ENCODE results near the gene ZDHHC14.

Gene ZDHHC14

DNA sequence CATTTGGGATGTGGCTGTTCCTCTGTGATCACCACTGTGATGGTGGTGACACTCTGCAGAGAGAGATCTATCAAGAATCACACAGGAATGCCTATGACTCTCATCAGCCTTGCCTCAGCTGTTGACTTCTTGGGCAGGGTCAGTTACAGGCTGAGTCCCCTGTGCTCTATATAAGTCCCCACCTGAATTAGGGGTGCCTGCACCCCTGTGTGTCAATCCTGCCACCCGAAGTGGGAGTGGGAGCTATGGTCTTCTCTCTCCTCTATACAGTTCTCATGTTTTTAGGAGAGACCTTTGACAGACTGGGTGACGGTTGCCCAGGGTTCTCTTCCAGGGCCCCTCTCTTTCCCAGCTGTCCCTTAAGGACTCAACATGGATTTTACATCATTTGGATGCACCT lies 173.8 kb downstream of the ZDHHC14 start:
- H3K23ac ChIP-seq (ENCODE audit: low read length): no peak overlapping the region
- H3K18ac ChIP-seq (ENCODE audit: low read length): no peak overlapping the region
- no peak overlapping the region for H3K9ac ChIP-seq (ENCODE audit: low read length)
- DNase-seq: no peak
- no peaks in the 10 kb centered on the region for H3K36me3 ChIP-seq (ENCODE audit: control insufficient read depth, insufficient read depth, low read length)
- no peak overlapping the region for H4K5ac ChIP-seq (ENCODE audit: low read length)
- no peak overlapping the region for H2BK5ac ChIP-seq (ENCODE audit: low read length)
- H3K4me3 ChIP-seq (ENCODE audit: low read length): no peak overlapping the region
- H2BK120ac ChIP-seq (ENCODE audit: low read depth, low read length): no peak overlapping the region
- H4K8ac ChIP-seq (ENCODE audit: low read depth, low read length): no peak overlapping the region
- H3K4me1 ChIP-seq (ENCODE audit: control insufficient read depth, low read depth, low read length): peaks cover 2% of the 10 kb centered on the region
- no peak overlapping the region for H2BK15ac ChIP-seq (replicated peaks; ENCODE audit: low read depth)
- H3K4me2 ChIP-seq (ENCODE audit: low read length): no peak overlapping the region
- H3K79me2 ChIP-seq (ENCODE audit: control insufficient read depth, insufficient read depth, low read length): no peaks in the 10 kb centered on the region
- H3K27me3 ChIP-seq (ENCODE audit: insufficient read depth, low read length, poor library complexity): no peaks in the 10 kb centered on the region
- WGBS (ENCODE audit: extremely low coverage, insufficient coverage, low lambda C conversion rate): no CpG with 5 or more reads among the region's 2 CpGs
- no peak overlapping the region for H2AK5ac ChIP-seq (ENCODE audit: low read length)
- no peak overlapping the region for H3K27ac ChIP-seq (ENCODE audit: low read depth, low read length)
- H3K79me1 ChIP-seq (ENCODE audit: low read length): no peaks in the 10 kb centered on the region
- no peak overlapping the region for H3K56ac ChIP-seq (ENCODE audit: low read length)
- no peak overlapping the region for H3K4ac ChIP-seq (ENCODE audit: low read depth, low read length)

DNA sequence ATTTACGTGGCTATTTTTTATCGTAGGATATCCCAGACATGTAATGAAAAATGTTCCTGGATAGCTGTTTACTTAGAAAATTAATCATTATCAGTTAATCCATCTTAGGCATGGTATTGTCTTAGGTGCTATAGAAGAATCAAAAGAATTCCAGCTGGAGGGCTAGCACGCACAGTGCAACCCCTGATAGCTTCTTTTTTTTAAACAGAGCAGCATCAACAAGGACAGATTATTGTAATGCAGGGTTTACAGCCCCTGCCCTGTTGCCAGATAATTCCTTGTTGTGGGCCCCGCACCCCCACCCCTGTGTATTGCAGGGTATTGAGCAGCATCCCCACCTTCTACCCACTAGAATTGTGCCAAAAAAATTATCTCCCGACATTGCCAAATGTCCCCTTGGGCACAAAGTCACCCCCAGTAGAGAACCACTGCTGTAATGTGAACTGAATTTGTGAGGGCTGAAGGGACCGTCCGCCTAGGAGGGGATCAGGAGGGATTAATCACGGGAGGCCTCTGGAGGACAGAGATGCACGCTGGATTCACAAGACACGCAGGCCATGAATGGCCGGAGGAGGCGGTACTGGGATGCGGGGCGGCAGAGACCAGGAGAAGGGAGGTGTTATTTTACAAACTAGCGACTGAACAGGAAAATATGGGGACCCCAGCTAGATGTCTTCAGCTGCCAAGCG lies 174.6 kb downstream of the ZDHHC14 start:
- no peaks in the 10 kb centered on the region for H3K79me1 ChIP-seq (ENCODE audit: low read length)
- no peak overlapping the region for H4K8ac ChIP-seq (ENCODE audit: low read depth, low read length)
- no peak overlapping the region for H4K5ac ChIP-seq (ENCODE audit: low read length)
- H3K23ac ChIP-seq (ENCODE audit: low read length): no peak overlapping the region
- H3K4me3 ChIP-seq (ENCODE audit: low read length): no peak overlapping the region
- no peak overlapping the region for H3K4me2 ChIP-seq (ENCODE audit: low read length)
- no peak overlapping the region for H3K9ac ChIP-seq (ENCODE audit: low read length)
- peaks cover 2% of the 10 kb centered on the region for H3K4me1 ChIP-seq (ENCODE audit: control insufficient read depth, low read depth, low read length)
- no peak overlapping the region for H3K18ac ChIP-seq (ENCODE audit: low read length)
- H3K79me2 ChIP-seq (ENCODE audit: control insufficient read depth, insufficient read depth, low read length): no peaks in the 10 kb centered on the region
- H3K36me3 ChIP-seq (ENCODE audit: control insufficient read depth, insufficient read depth, low read length): no peaks in the 10 kb centered on the region
- no CpG with 5 or more reads among the region's 16 CpGs for WGBS (ENCODE audit: extremely low coverage, insufficient coverage, low lambda C conversion rate)
- H2BK5ac ChIP-seq (ENCODE audit: low read length): no peak overlapping the region
- DNase-seq: no peak
- H3K27me3 ChIP-seq (ENCODE audit: insufficient read depth, low read length, poor library complexity): no peaks in the 10 kb centered on the region
- no peak overlapping the region for H2BK15ac ChIP-seq (replicated peaks; ENCODE audit: low read depth)
- no peak overlapping the region for H2BK120ac ChIP-seq (ENCODE audit: low read depth, low read length)
- H3K4ac ChIP-seq (ENCODE audit: low read depth, low read length): no peak overlapping the region
- H2AK5ac ChIP-seq (ENCODE audit: low read length): no peak overlapping the region
- H3K27ac ChIP-seq (ENCODE audit: low read depth, low read length): no peak overlapping the region
- H3K56ac ChIP-seq (ENCODE audit: low read length): no peak overlapping the region

DNA sequence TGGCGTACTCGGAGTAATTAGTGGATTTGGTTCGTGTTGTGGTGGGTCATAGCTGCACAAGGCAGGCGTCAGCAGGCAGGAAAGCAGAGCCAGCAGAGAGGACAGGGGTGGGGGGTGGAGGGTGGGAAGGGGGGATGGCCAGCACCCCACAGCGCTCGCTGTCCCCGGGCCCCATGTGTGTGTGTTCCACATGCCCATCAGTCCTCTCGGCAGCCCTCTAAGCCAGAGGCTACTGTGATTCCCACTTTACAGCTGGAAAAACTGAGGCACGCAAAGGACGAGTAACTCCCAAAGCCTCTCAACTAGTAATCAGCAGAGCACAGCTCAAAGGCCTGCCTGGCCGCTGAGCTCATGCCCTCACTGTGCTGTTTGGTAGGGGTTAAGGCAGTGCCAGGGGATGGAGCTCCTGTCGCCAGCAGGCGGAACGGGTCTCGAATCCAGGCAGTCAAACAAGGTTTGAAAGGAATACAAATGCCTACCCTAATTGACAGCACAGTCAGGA lies 175.2 kb downstream of the ZDHHC14 start:
- H2BK15ac ChIP-seq (replicated peaks; ENCODE audit: low read depth): no peak overlapping the region
- no CpG with 5 or more reads among the region's 15 CpGs for WGBS (ENCODE audit: extremely low coverage, insufficient coverage, low lambda C conversion rate)
- peaks cover 2% of the 10 kb centered on the region for H3K4me1 ChIP-seq (ENCODE audit: control insufficient read depth, low read depth, low read length)
- H3K27ac ChIP-seq (ENCODE audit: low read depth, low read length): no peak overlapping the region
- H3K79me2 ChIP-seq (ENCODE audit: control insufficient read depth, insufficient read depth, low read length): no peaks in the 10 kb centered on the region
- no peaks in the 10 kb centered on the region for H3K36me3 ChIP-seq (ENCODE audit: control insufficient read depth, insufficient read depth, low read length)
- no peak overlapping the region for H3K9ac ChIP-seq (ENCODE audit: low read length)
- H3K79me1 ChIP-seq (ENCODE audit: low read length): no peaks in the 10 kb centered on the region
- H3K4me3 ChIP-seq (ENCODE audit: low read length): no peak overlapping the region
- no peak overlapping the region for H3K56ac ChIP-seq (ENCODE audit: low read length)
- H3K4me2 ChIP-seq (ENCODE audit: low read length): no peak overlapping the region
- H4K5ac ChIP-seq (ENCODE audit: low read length): no peak overlapping the region
- no peaks in the 10 kb centered on the region for H3K27me3 ChIP-seq (ENCODE audit: insufficient read depth, low read length, poor library complexity)
- H3K23ac ChIP-seq (ENCODE audit: low read length): no peak overlapping the region
- H2BK5ac ChIP-seq (ENCODE audit: low read length): no peak overlapping the region
- H3K18ac ChIP-seq (ENCODE audit: low read length): no peak overlapping the region
- H2BK120ac ChIP-seq (ENCODE audit: low read depth, low read length): no peak overlapping the region
- no peak for DNase-seq
- no peak overlapping the region for H4K8ac ChIP-seq (ENCODE audit: low read depth, low read length)
- no peak overlapping the region for H3K4ac ChIP-seq (ENCODE audit: low read depth, low read length)
- no peak overlapping the region for H2AK5ac ChIP-seq (ENCODE audit: low read length)

DNA sequence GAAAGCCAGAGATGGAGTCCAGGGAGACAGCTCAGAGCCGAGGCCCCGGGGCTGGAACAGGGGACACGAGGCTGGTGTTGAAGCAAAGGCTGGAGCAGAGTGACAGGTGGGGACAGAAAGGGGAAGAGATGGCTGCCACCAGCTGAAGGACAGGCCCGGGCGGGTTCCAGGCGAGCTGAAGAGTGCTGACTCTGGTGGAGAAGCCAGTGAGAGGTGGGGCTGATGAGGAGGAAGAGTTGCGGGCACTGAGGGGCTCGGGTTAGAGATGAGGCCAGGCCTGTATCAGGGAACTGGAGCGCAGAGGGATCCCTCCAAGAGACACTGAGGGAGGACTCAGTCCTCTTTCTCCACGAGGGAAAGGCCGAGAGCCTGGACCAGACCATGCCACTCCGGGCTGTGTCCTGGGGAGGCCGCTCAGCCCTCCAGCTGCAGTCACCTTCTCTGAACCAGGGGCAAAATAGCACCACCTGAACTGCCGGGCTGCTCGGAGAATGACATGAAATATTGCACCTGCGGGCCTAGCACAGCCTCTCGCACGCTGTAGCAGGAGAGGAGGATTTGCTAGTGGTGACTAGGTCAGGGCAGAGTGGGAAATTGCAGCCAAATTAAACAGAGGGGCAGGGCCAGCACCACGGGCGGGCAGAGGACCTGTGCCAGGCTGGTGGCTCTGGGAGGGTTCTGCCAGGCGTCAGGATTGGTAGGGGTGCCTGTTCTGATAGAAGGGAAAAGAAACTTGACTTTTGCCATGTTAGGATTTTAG lies 175.9 kb downstream of the ZDHHC14 start:
- H3K4ac ChIP-seq (ENCODE audit: low read depth, low read length): no peak overlapping the region
- no CpG with 5 or more reads among the region's 21 CpGs for WGBS (ENCODE audit: extremely low coverage, insufficient coverage, low lambda C conversion rate)

DNA sequence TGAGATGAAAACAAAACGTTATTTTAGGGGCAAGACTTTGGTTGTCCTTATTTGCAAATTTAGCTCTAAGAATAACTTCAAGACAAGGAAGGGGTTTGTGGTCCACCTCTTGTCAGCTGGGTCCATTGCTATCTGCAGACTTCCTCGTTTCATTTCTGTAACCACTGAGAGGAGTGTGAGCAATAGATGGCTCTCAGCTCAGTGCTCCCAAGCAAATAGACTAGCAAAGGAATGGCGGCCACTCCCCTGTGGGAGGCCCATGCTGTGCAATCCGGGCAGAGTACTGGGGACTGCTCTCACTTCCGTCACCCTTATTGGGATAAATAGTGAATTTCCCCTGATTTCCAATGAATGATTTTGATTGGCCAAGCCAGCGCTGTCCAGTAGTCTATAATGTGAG lies 176.6 kb downstream of the ZDHHC14 start:
- Histone ChIP-seq H2AK5ac (ENCODE audit: low read length) (no peak overlapping the region), H3K18ac (ENCODE audit: low read length) (no peak overlapping the region), H2BK15ac (replicated peaks; ENCODE audit: low read depth) (no peak overlapping the region), H2BK5ac (ENCODE audit: low read length) (no peak overlapping the region), H3K56ac (ENCODE audit: low read length) (no peak overlapping the region), H3K27ac (ENCODE audit: low read depth, low read length) (no peak overlapping the region), H3K4me1 (ENCODE audit: control insufficient read depth, low read depth, low read length) (no peaks in the 10 kb centered on the region), H2BK120ac (ENCODE audit: low read depth, low read length) (no peak overlapping the region), H4K8ac (ENCODE audit: low read depth, low read length) (no peak overlapping the region), H3K9ac (ENCODE audit: low read length) (no peak overlapping the region), H4K5ac (ENCODE audit: low read length) (no peak overlapping the region), H3K23ac (ENCODE audit: low read length) (no peak overlapping the region), H3K4me3 (ENCODE audit: low read length) (no peak overlapping the region), H3K4me2 (ENCODE audit: low read length) (no peak overlapping the region), H3K4ac (ENCODE audit: low read depth, low read length) (no peak overlapping the region), H3K79me2 (ENCODE audit: control insufficient read depth, insufficient read depth, low read length) (no peaks in the 10 kb centered on the region), H3K79me1 (ENCODE audit: low read length) (no peaks in the 10 kb centered on the region), H3K27me3 (ENCODE audit: insufficient read depth, low read length, poor library complexity) (no peaks in the 10 kb centered on the region), H3K36me3 (ENCODE audit: control insufficient read depth, insufficient read depth, low read length) (no peaks in the 10 kb centered on the region)
- no CpG with 5 or more reads among the region's 6 CpGs for WGBS (ENCODE audit: extremely low coverage, insufficient coverage, low lambda C conversion rate)
- DNase-seq: no peak

More for the DNA sequence above, 175.9 kb downstream of the ZDHHC14 start:
- Histone ChIP-seq H3K23ac (ENCODE audit: low read length) (no peak overlapping the region), H3K4me2 (ENCODE audit: low read length) (no peak overlapping the region), H3K27ac (ENCODE audit: low read depth, low read length) (no peak overlapping the region), H2BK120ac (ENCODE audit: low read depth, low read length) (no peak overlapping the region), H3K36me3 (ENCODE audit: control insufficient read depth, insufficient read depth, low read length) (no peaks in the 10 kb centered on the region), H2BK15ac (replicated peaks; ENCODE audit: low read depth) (no peak overlapping the region), H2BK5ac (ENCODE audit: low read length) (no peak overlapping the region), H3K9ac (ENCODE audit: low read length) (no peak overlapping the region), H3K18ac (ENCODE audit: low read length) (no peak overlapping the region), H3K56ac (ENCODE audit: low read length) (no peak overlapping the region), H4K8ac (ENCODE audit: low read depth, low read length) (no peak overlapping the region), H3K4me1 (ENCODE audit: control insufficient read depth, low read depth, low read length) (peaks cover 2% of the 10 kb centered on the region), H3K79me1 (ENCODE audit: low read length) (no peaks in the 10 kb centered on the region), H4K5ac (ENCODE audit: low read length) (no peak overlapping the region), H3K79me2 (ENCODE audit: control insufficient read depth, insufficient read depth, low read length) (no peaks in the 10 kb centered on the region), H3K27me3 (ENCODE audit: insufficient read depth, low read length, poor library complexity) (no peaks in the 10 kb centered on the region), H2AK5ac (ENCODE audit: low read length) (no peak overlapping the region), H3K4me3 (ENCODE audit: low read length) (no peak overlapping the region)
- DNase-seq: no peak

Measured in mesendoderm (in vitro differentiated cells).